GM23338 (cell line): Measurements from ENCODE around the gene SNX15.
A peak's percentile ranks its signal among the peaks of the same experiment; 100 is the strongest.

Source experiments
- CREB1 ChIP-seq: fragments of 250-450 bp; sonication (Bioruptor Pico); IDR thresholded peaks from 2 replicates; pipeline ENCODE4 v1.5.0; 2020; ENCODE audit warnings: low read depth, mild to moderate bottlenecking, moderate library complexity
- CTCF ChIP-seq, 2 experiments: fragments of 200-600 bp in 1 of 2; sonication (generic) in 1 of 2; conservative IDR thresholded peaks; 2 replicates each; pipeline versions ENCODE4 v1.5.1 to v1.6.1; 2016 to 2017; ENCODE audit warnings: antibody characterized with exemption in 2 of 2, low read depth in 2 of 2, mild to moderate bottlenecking in 2 of 2, moderate library complexity in 1 of 2
- ETS1 ChIP-seq: IDR thresholded peaks from 2 replicates; pipeline ENCODE4 v1.6.1; 2016; ENCODE audit warnings: antibody characterized with exemption
- EZH2 ChIP-seq: fragments of 200-600 bp; sonication (generic); IDR thresholded peaks from one replicate; pipeline ENCODE4 v1.8.0; 2017; ENCODE audit warnings: antibody characterized with exemption, mild to moderate bottlenecking, low read depth; ENCODE audit not compliant: unreplicated experiment
- EZH2phosphoT487 ChIP-seq: fragments of 200-600 bp; sonication (generic); IDR thresholded peaks from one replicate; pipeline ENCODE4 v1.8.1; 2018; ENCODE audit warnings: antibody characterized with exemption; ENCODE audit not compliant: unreplicated experiment
- JUNB ChIP-seq: IDR thresholded peaks from one replicate; pipeline ENCODE4 v1.6.1; 2016; ENCODE audit warnings: antibody characterized with exemption; ENCODE audit not compliant: unreplicated experiment
- NANOG ChIP-seq: IDR thresholded peaks from 2 replicates; pipeline ENCODE4 v1.6.1; 2016; ENCODE audit warnings: antibody characterized with exemption, borderline replicate concordance
- POLR2AphosphoS5 ChIP-seq: IDR thresholded peaks from 2 replicates; pipeline ENCODE4 v1.6.1; 2016; ENCODE audit warnings: antibody characterized with exemption, low read depth
- ZNF114 ChIP-seq: fragments of 250-450 bp; sonication (Bioruptor Pico); IDR thresholded peaks from 2 replicates; pipeline ENCODE4 v1.5.0; 2020; ENCODE audit warnings: mild to moderate bottlenecking, moderate library complexity

GRCh38 chr11:65083134-65083833, 56.0 kb downstream of the SNX15 start:
- no peak for TF ChIP-seq POLR2AphosphoS5
- 0 out of 4 replicates have a peak, but pooled peaks of 1 of the 2 experiments have one; percentile 7 for TF ChIP-seq CTCF (conservative IDR thresholded peaks at IDR 0.05; ENCODE audit: low read depth in 2 of 2)
- no peak for TF ChIP-seq CREB1 (CRISPR knock-in tag)
- TF ChIP-seq JUNB: no peak
- no peak for TF ChIP-seq ZNF114 (CRISPR knock-in tag)
- TF ChIP-seq EZH2: no peak
- TF ChIP-seq NANOG: no peak
- no peak for TF ChIP-seq EZH2phosphoT487
- no peak for TF ChIP-seq ETS1
